IMR-90 (cell line): ENCODE results near the gene ZMYM4.

Experiments
- MXI1 ChIP-seq: IDR thresholded peaks from 2 replicates; pipeline ENCODE4 v1.6.1; 2012; ENCODE audit warnings: low read depth, mild to moderate bottlenecking, low read length, moderate library complexity, borderline replicate concordance
- TF ChIP-seq, protein P1 (sequence below): conservative IDR thresholded peaks from 2 replicates; pipeline ENCODE4 v1.5.1; 2012; ENCODE audit warnings: mild to moderate bottlenecking, low read depth, low read length, improper control_type of control experiment

- TF ChIP-seq, protein P1, sequence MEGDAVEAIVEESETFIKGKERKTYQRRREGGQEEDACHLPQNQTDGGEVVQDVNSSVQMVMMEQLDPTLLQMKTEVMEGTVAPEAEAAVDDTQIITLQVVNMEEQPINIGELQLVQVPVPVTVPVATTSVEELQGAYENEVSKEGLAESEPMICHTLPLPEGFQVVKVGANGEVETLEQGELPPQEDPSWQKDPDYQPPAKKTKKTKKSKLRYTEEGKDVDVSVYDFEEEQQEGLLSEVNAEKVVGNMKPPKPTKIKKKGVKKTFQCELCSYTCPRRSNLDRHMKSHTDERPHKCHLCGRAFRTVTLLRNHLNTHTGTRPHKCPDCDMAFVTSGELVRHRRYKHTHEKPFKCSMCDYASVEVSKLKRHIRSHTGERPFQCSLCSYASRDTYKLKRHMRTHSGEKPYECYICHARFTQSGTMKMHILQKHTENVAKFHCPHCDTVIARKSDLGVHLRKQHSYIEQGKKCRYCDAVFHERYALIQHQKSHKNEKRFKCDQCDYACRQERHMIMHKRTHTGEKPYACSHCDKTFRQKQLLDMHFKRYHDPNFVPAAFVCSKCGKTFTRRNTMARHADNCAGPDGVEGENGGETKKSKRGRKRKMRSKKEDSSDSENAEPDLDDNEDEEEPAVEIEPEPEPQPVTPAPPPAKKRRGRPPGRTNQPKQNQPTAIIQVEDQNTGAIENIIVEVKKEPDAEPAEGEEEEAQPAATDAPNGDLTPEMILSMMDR: no peak
- TF ChIP-seq MXI1: no peak
Measured at GRCh38 chr1:35222322-35223083, 46.0 kb upstream of the ZMYM4 start.
